Stimulated activated CD4-positive, alpha-beta T cell treated with anti-CD3 and anti-CD28 coated beads, Interleukin-15, amount 100 ng/mL, for 1 hour (primary cell): ENCODE results near the gene C9.
"Not testable (repeated sequence)": the region's sequence is repeated elsewhere in the genome, so short reads cannot be mapped to it uniquely, and the experiment has no call there.

Experiments
- DNase-seq, 2 donors: peaks; one replicate each; pipeline ENCODE4 v3.0.0-alpha.2; 2020; ENCODE audit warnings: low read depth in 1 of 2, low spot score in 1 of 2

Gene C9

GRCh38 chr5:39373791-39374190 lies 9.5 kb upstream of the C9 start:
- no peak for DNase-seq

- no peak for DNase-seq
Measured at GRCh38 chr5:39371367-39371635, 7.0 kb upstream of the C9 start.

- DNase-seq: no peak
Measured at GRCh38 chr5:39370555-39371366, 6.5 kb upstream of the C9 start.

- no peak for DNase-seq
Measured at GRCh38 chr5:39369123-39369815, 5.0 kb upstream of the C9 start.

GRCh38 chr5:39368116-39368515 lies 3.8 kb upstream of the C9 start:
- DNase-seq: no peak

GRCh38 chr5:39367711-39368110 lies 3.4 kb upstream of the C9 start:
- DNase-seq: no peak

- DNase-seq: no peak
Measured at GRCh38 chr5:39363217-39363616, 1.1 kb downstream of the C9 start.

GRCh38 chr5:39362646-39363045 lies 1.6 kb downstream of the C9 start:
- no peak for DNase-seq

- DNase-seq: no peak
Measured at GRCh38 chr5:39361306-39361705, 3.0 kb downstream of the C9 start.

- no peak for DNase-seq
Measured at GRCh38 chr5:39360471-39361111, 3.7 kb downstream of the C9 start.

- no peak for DNase-seq
Measured at GRCh38 chr5:39356263-39356662, 8.0 kb downstream of the C9 start.

- DNase-seq: no peak
Measured at GRCh38 chr5:39355324-39355723, 9.0 kb downstream of the C9 start.

GRCh38 chr5:39353717-39354399 lies 10.4 kb downstream of the C9 start:
- no peak for DNase-seq

GRCh38 chr5:39352951-39353350 lies 11.3 kb downstream of the C9 start:
- DNase-seq: no peak

GRCh38 chr5:39352170-39352569 lies 12.1 kb downstream of the C9 start:
- DNase-seq: no peak

GRCh38 chr5:39349484-39349883 lies 14.8 kb downstream of the C9 start:
- DNase-seq: no peak

- no peak for DNase-seq
Measured at GRCh38 chr5:39342460-39342859, 21.8 kb downstream of the C9 start.

- DNase-seq: no peak
Measured at GRCh38 chr5:39341896-39342295, 22.4 kb downstream of the C9 start.

GRCh38 chr5:39340506-39340905 lies 23.8 kb downstream of the C9 start:
- no peak for DNase-seq

- DNase-seq: no peak
Measured at GRCh38 chr5:39337252-39337915, 26.9 kb downstream of the C9 start.

GRCh38 chr5:39334296-39334695 lies 30.0 kb downstream of the C9 start:
- DNase-seq: not testable (repeated sequence)
